Kidney (tissue), 22 donors: Measurements from ENCODE around the gene LHX1. TPM values are rescaled to one million over a fixed set of nuclear protein-coding genes. Genes with fewer than 3 reads are reported as not detected.

Experiments
- DNase-seq, 5 donors: peaks; one replicate each; pipeline ENCODE4 v3.0.0-alpha.2; 2013 to 2020
- FAIRE-seq: peaks from 2 replicates; lab custom pipeline; 2012; peaks lifted over from hg19 to GRCh38; lab: Jason Lieb, UNC
- H3K27ac ChIP-seq, 2 donors: one replicate each; pipeline ENCODE4 v1.7.0; 2013; ENCODE audit warnings: low read depth in 2 of 2, low read length in 2 of 2, inconsistent platforms in 1 of 2
- H3K27me3 ChIP-seq: one replicate; pipeline ENCODE4 v1.7.1; 2013; ENCODE audit warnings: low read length, inconsistent platforms; ENCODE audit not compliant: control insufficient read depth, insufficient read depth
- H3K36me3 ChIP-seq, 3 donors: one replicate each; pipeline versions ENCODE4 v1.7.0 to v1.7.1; 2013; ENCODE audit warnings: low read length in 3 of 3, control low read depth in 1 of 3, inconsistent platforms in 1 of 3; ENCODE audit not compliant: insufficient read depth in 3 of 3, control insufficient read depth in 2 of 3
- H3K4me1 ChIP-seq, 3 donors: one replicate each; pipeline versions ENCODE4 v1.7.0 to v1.7.1; 2013; ENCODE audit warnings: low read length in 3 of 3, inconsistent platforms in 1 of 3, low read depth in 1 of 3; ENCODE audit not compliant: control insufficient read depth in 2 of 3, insufficient read depth in 2 of 3
- H3K4me3 ChIP-seq, 3 donors: one replicate each; pipeline versions ENCODE4 v1.7.0 to v1.8.1; 2013; ENCODE audit warnings: low read length in 3 of 3, control low read depth in 1 of 3, inconsistent platforms in 1 of 3
- H3K9ac ChIP-seq, 3 donors: one replicate each; pipeline versions ENCODE4 v1.7.0 to v1.7.1; 2013; ENCODE audit warnings: low read length in 3 of 3, control low read depth in 1 of 3, inconsistent platforms in 1 of 3
- H3K9me3 ChIP-seq, 3 donors: one replicate each; pipeline versions ENCODE4 v1.7.0 to v1.7.1; 2013; ENCODE audit warnings: low read length in 3 of 3, control low read depth in 1 of 3, inconsistent platforms in 1 of 3; ENCODE audit not compliant: control insufficient read depth in 2 of 3, insufficient read depth in 1 of 3
- intact Hi-C: fragments of 100-400 bp; cut with DNase I; formaldehyde crosslinking; loops from one replicate; pipeline ENCODE4 v1.11.1; 2022
- long read RNA-seq, 10 donors: library from polyadenylated mRNA in 1 of 10; unstranded in 1 of 10; transcript quantifications; one replicate each; pipeline ENCODE4 v2.0.0 and lab custom pipeline, GENCODE V29; 2021 to 2026
- polyA plus RNA-seq: library from polyadenylated mRNA; stranded (reverse); fragments of 350-450 nt; fragmentation: Illumina TruSeq; extraction: RNeasy Lipid Tissue Mini Kit (QIAGEN cat#74804); gene quantifications from one replicate; pipeline ENCODE4 v1.2.3, GENCODE V29; 2014; ENCODE audit warnings: low read depth, low replicate concordance; ENCODE audit not compliant: insufficient read depth
- total RNA-seq: library from RNA; stranded (reverse); fragmentation: NEBNext Ultra II Directional; extraction: Animal tissue kit (Norgen Biotek cat#: 25700); gene quantifications from one replicate; pipeline ENCODE4 v1.2.1, GENCODE V29; 2021
- TF ChIP-seq, protein P1 (sequence below): IDR thresholded peaks from 3 replicates; pipeline ENCODE4 v1.5.1; 2012; ENCODE audit warnings: mild to moderate bottlenecking, moderate library complexity, borderline replicate concordance; ENCODE audit not compliant: insufficient read depth; ENCODE audit errors: extremely low read depth
- donor health status: control.
- donor health status: control.
- donor health status: control.
- donor health status: control.
- donor health status: control.
- donor health status: DM: yes; HTN: yes; CAD: no.
- donor health status: Normal renal cell carcinoma (clear cell type).

Gene LHX1
- total RNA-seq (18.4 TPM), polyA plus RNA-seq (10.6 TPM)
- long read RNA-seq, donor 1, transcript LHX1-201 (5 exons, 3,425 nt), result major isoform, 13 of 15 reads
- long read RNA-seq, donor 1, partial matches to known transcripts, result 0 of 15 reads
- long read RNA-seq, donor 1, other reads (novel, unspliced or antisense), result 0 of 15 reads
- long read RNA-seq, donor 2, transcript LHX1-201 (5 exons, 3,425 nt), result major isoform, 10 of 10 reads
- long read RNA-seq, donor 2, partial matches to known transcripts, result 0 of 10 reads
- long read RNA-seq, donor 2, other reads (novel, unspliced or antisense), result 0 of 10 reads
- long read RNA-seq, donor 3, transcript LHX1-201 (5 exons, 3,425 nt), result major isoform, 5 of 80 reads
- long read RNA-seq, donor 3, partial matches to known transcripts, result 75 of 80 reads
- long read RNA-seq, donor 3, other reads (novel, unspliced or antisense), result 0 of 80 reads
- long read RNA-seq, donor 4, transcript LHX1-201 (5 exons, 3,425 nt), result major isoform, 13 of 13 reads
- long read RNA-seq, donor 4, partial matches to known transcripts, result 0 of 13 reads
- long read RNA-seq, donor 4, other reads (novel, unspliced or antisense), result 0 of 13 reads
- long read RNA-seq, donor 5, partial matches to known transcripts, result 6 of 7 reads
- long read RNA-seq, donor 5, other reads (novel, unspliced or antisense), result 0 of 7 reads
- long read RNA-seq, donor 6, partial matches to known transcripts, result 0 of 2 reads
- long read RNA-seq, donor 6, other reads (novel, unspliced or antisense), result 0 of 2 reads
- long read RNA-seq, donor 7, transcript LHX1-201 (5 exons, 3,425 nt), result major isoform, 7 of 18 reads
- long read RNA-seq, donor 7, partial matches to known transcripts, result 4 of 18 reads
- long read RNA-seq, donor 7, other reads (novel, unspliced or antisense), result 7 of 18 reads
- long read RNA-seq, donor 8, transcript LHX1-201 (5 exons, 3,425 nt), result major isoform, 13 of 25 reads
- long read RNA-seq, donor 8, partial matches to known transcripts, result 12 of 25 reads
- long read RNA-seq, donor 8, other reads (novel, unspliced or antisense), result 0 of 25 reads
- long read RNA-seq, donor 9, partial matches to known transcripts, result 0 of 4 reads
- long read RNA-seq, donor 9, other reads (novel, unspliced or antisense), result 0 of 4 reads
- long read RNA-seq, donor 10, transcript LHX1-201 (5 exons, 3,425 nt), result major isoform, 11 of 41 reads
- long read RNA-seq, donor 10, partial matches to known transcripts, result 30 of 41 reads
- long read RNA-seq, donor 10, other reads (novel, unspliced or antisense), result 0 of 41 reads

GRCh38 chr17:36937001-36937958, at the start of gene LHX1:
LHX1 (plus strand) TSS chr17:36937475; CDS start chr17:36938198, 723 bp downstream.
- H3K9ac ChIP-seq, result peak within 1 kb of the TSS; percentile 49 to 73 (median 65)
- intact Hi-C loops, result no loop called here
- TF ChIP-seq, protein P1, sequence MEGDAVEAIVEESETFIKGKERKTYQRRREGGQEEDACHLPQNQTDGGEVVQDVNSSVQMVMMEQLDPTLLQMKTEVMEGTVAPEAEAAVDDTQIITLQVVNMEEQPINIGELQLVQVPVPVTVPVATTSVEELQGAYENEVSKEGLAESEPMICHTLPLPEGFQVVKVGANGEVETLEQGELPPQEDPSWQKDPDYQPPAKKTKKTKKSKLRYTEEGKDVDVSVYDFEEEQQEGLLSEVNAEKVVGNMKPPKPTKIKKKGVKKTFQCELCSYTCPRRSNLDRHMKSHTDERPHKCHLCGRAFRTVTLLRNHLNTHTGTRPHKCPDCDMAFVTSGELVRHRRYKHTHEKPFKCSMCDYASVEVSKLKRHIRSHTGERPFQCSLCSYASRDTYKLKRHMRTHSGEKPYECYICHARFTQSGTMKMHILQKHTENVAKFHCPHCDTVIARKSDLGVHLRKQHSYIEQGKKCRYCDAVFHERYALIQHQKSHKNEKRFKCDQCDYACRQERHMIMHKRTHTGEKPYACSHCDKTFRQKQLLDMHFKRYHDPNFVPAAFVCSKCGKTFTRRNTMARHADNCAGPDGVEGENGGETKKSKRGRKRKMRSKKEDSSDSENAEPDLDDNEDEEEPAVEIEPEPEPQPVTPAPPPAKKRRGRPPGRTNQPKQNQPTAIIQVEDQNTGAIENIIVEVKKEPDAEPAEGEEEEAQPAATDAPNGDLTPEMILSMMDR, result no peak
- H3K36me3 ChIP-seq, result no peaks in the 10 kb centered on the region
- DNase-seq, result peak in 4 of 5 donors; percentile 28 to 60 (median 30)
- peaks cover 34% of the 10 kb centered on the region for H3K27me3 ChIP-seq
- FAIRE-seq, result no peak
- peaks cover 0 to 21% (median 13%) of the 10 kb centered on the region in 3 donors for H3K4me1 ChIP-seq
- no peaks in the 10 kb centered on the region for H3K9me3 ChIP-seq
- H3K27ac ChIP-seq, result peak within 1 kb of the TSS; percentile 78 to 86
- H3K4me3 ChIP-seq, result peak within 1 kb of the TSS; percentile 77 to 83 (median 81)

- no peaks in the 10 kb centered on the region for H3K4me1 ChIP-seq
- no peak overlapping the region for H3K4me3 ChIP-seq
- no peak overlapping the region for H3K27ac ChIP-seq
- H3K9me3 ChIP-seq, result no peaks in the 10 kb centered on the region
- no peaks in the 10 kb centered on the region for H3K27me3 ChIP-seq
- intact Hi-C loops, result no loop called here
- TF ChIP-seq, protein P1, result no peak
- DNase-seq (no peak), FAIRE-seq (no peak)
- H3K36me3 ChIP-seq, result no peaks in the 10 kb centered on the region
- no peak overlapping the region for H3K9ac ChIP-seq
Measured at GRCh38 chr17:36888236-36888951, 48.9 kb upstream of the LHX1 start.
